RKO (cell line): ENCODE measurements around the gene GNA12.

ENCODE experiments used
- DNase-seq: peaks from one replicate; pipeline ENCODE4 v3.0.0-alpha.2; 2016; ENCODE audit warnings: low spot score

The GNA12 gene

DNA sequence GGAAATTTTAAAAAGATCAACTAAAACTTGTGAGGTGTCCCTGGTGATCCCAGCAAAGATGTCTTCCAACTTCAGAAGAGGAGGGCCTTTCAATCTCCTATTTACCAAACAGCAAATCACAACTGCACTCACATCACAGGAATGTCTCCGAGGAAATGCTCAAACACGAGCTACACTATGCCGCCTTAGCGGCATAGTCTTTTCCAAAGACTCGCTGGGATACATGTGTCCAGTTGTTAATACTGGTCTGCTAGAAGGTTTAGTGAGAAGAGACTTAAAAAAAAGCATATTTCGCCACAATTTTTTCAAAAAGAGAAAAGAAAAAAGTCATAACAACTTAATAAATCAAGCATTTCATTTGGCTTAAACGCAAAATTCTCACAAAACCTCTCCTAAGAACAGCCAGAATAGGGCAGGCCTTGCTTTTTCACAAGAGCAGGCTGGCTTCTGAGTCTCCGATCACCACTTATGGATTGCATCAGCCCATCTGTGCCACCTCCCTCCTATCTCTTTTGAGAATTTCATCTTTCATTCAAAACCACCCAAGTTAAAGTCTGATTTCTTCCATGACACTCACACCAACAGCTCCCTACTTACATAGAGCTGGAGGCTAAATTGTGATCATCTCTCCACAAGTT is 66.1 kb downstream of the GNA12 start:
- DNase-seq = no peak

DNA sequence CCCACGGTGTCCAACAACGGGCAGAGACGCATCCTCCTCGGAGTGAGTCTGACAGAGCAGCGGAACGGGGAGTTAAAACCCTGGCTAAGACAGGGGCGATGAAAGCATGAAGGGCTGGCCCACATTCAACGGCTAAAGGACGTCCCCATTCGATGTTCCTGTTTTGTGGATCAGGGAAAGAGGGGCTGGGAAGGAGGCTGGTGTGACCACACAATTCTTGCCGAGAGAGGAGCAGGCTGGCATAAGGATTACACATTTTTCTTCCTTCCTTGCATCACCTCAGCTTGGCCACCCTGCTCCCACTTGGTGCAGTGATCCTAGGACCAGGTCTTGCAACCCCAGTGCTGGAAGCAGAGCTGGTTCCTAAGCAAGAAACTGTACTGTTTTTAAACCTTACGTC is 67.7 kb downstream of the GNA12 start:
- no peak for DNase-seq

DNA sequence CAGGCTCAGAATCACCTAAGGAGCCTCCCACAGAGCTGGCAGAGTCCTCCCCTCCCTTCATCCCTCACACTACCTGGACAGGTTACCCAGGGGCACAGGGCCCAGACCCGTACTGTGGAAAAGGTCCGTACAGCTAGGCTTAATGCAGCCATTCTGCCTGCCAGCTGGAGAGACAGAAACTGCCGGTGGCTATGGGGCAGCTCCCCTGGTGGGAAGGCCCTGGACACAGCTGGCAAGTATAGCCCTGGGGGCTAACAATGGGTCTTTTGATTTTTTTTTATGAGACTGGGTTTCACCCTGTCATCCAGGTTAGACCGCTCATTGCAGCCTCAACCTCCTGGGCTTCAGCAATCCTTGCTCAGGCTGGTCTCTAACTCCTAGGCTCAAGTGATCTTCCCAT is 68.3 kb downstream of the GNA12 start:
- no peak for DNase-seq

DNA sequence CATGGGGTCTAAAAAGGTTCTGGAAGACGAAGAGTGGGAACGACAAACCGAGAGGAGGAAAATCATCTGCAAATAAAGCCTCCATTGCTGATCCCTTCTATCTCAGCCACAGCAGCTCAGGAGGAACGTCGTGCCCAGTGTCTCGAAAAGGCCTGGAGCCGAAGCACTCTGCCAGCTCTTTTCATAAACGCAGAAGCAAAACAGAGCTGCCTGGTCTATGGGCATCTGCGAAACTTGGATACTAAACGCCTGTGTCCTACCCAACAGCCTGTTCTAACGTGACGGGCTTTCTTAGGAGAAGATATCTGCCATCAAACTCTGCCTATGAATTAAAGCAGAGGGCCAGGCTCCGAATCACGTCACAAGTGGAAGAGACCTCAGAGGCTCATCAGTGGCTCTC is 68.7 kb downstream of the GNA12 start:
- DNase-seq = no peak

DNA sequence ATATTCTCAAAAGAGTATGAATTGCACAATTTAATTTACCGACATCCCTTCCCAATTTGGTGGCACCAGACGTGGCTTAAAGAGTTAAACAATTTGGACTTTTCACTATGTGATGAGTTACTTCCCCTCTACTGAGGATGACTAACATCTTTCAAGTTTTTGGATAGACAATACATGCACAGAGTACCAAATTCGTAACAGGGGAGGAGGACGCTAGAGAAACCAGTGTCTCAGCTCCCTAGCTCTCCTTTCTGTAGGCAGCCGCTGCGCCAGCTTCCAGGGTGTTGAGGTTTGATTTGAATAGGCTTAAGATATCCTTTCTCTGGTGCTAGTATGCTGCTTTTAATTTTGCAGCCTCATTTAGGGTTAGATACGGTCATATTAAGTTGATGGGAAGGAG is 69.2 kb downstream of the GNA12 start:
- DNase-seq = no peak

DNA sequence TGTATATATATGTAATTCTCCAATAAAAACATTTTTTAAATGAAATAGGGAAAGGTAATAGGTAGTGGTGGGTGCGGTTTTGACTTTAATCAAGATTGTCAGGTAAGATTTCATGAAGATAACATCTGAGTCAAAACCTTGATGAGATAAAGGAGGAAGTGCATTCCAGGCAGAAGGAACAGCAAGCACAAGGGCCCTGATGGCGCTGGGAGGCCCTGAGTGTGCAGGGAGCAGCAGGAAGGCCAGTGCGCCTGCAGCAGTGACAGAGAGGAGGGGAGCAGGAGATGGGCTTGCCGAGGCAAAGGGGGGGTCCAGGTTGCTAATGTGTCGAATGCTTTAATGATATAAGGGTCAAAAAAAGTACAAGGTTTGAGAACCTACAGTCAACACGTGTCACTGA is 69.8 kb downstream of the GNA12 start:
- no peak for DNase-seq

DNA sequence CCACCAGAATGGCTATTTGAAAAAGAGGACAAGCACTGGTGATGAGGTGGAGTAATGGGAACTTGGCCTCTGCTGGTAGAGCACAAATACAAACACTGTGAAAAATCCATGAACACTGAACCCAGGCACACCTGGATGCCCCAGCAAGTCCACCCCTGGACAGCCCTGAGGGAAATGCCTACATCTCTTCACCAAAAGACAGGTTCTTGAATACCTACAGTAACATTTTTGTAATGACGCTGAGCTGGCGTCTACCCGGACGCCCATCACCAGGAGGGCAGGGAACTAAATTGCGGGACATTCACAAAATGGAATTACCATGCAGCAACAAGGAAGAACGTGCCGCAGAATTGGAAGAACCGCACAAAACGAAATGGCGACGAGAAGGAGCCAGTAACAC is 70.5 kb downstream of the GNA12 start:
- no peak for DNase-seq

DNA sequence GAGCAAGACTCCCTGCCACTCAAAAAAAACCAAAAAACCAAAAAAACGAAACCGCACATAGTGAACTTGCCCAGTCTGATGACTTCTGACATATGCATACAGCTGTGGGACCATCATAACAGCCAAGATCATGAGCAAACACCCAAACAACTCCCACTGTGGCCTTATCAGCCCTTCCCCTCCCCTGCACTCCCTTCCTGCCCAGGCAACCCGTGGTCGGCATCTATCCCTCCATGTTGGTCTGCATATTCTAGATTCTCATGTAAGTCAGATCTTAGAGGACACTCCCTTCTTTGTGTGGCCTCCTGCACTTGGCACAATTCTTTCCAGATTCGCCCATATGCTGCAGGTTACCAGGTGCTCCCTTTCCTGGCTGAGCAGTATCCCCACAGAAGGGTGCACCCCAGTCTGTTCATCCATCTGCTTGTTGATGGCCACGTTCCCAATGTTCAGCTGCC is 72.8 kb downstream of the GNA12 start:
- no peak for DNase-seq

DNA sequence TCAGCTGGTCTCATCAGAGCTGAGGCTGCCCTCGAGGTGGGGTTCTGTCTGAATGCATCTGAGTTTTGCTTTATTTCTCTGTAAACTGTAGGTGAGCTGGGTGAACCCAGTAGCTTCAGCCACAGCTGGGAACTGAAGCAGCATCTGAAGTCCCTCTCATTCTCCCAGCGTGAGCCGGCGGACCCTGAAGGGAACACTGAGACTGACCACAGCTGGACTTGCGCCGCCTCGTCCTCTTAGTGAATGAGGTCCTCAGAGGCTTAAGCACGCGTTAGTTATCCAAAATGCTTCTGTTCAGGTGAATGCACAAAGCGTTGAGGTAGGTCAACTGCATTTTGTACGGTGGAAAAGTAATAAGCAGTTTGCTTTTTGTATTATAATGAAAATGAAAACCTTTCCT is 79.5 kb downstream of the GNA12 start:
- DNase-seq = no peak

DNA sequence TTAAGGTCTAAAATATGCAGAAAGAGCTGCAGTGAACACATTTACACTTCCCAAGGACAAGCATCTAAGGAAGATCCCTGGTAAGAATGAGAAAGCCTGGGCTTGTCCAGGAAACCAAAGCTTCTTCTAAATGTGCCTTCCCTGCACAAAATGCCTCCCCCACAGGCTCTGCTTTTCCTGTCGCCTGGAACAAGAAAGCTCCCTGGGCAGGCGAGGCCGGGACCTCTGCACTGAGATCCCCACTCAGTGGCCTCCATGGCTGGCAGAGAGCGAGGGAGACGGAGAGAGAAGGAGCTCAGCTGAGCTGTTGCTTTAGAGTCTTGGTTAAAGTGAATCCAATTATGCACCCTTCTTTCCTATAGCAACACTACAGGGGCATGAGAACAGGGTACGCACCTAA is 80.5 kb downstream of the GNA12 start:
- DNase-seq = no peak

DNA sequence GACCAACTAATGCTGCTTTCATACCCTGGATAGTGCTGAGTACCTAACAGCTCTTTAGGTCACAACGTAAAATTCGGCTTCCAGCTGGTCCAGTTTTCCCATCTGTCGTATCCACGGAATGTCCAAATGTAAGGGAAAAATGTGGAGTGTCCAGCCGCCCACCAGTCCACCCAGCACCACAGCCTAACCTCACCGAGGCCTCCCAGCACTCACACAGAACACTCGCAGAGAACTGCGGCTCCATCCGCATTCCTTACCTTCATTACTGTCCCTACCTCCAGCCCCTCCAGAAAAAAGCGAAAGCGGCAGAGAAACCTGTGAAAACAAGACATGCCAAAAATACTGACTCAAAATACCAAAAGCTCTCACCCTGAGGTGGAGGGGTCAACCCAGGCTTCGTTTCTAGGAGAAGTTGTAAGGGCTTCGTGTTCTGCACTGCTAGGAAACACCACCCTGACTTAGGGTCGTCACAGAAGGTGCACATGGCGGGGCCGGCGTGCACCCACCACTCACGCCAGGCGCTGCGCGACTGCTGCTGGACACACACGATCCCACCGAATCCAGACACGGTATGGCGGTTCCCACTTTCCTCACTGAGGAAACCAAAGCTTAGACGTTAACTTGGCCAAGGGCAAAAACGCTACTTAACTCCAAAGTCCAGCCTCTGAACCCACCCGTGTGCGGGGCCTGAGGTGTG is 82.2 kb downstream of the GNA12 start:
- DNase-seq = no peak

DNA sequence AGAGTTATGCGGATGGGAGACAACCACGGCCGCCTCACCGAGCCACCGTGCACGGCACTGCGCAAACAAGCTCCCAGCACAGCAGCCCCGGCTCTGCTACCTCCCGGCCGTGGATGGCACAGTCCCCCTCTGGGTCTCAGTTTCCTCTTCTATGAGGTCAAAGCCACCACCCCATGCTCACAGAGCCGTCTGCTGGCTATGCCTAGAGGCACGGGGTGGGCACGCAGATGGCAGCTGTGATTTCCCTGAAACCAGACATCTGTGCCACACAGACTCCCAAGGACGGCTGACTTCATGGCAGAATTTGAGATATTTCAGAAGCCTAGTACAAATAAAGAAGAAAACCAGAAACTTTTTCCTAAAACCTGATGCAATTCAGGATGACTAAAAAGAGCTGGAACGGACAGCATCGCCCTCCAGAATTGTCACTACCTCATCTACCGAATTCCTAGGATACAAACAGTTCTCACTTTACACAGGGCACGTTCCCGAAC is 82.9 kb downstream of the GNA12 start:
- DNase-seq = no peak

DNA sequence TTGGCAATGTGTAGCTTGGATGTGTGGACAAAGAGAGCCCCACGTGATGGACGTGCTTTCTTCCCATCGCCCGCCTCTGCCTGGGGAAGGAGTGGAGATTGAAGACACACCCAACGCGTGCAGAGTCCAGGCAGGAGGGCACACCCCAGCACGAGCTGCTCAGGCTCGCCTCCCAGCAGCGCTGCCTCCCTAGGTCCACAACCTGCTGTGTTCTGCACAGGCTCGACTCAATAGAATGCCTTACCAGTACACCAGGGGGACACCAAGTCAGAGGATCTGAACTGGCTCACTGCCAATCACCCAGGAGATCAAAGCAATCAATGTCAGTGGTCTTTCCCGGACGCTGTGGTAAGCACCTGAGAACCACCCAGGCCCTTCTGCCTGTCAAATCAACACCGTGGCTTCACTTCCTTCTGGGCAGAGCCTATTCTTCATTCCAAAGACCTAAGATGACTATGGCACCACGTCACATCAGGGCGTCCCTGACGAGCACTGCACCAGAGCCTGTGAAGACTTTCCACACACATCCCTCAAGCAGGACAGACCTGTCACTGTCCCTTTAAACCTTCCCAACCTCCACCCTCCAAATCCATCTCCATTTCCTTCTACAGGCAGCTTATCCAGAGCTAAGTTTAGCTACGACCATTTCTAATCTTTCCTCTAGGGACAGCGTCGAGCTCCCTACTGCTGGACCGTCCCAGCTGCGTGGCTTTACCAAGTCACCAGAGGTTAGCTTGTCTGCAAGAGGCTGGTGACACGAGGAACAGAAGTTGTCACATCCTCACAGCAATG is 83.8 kb downstream of the GNA12 start:
- peak; percentile 70 for DNase-seq

DNA sequence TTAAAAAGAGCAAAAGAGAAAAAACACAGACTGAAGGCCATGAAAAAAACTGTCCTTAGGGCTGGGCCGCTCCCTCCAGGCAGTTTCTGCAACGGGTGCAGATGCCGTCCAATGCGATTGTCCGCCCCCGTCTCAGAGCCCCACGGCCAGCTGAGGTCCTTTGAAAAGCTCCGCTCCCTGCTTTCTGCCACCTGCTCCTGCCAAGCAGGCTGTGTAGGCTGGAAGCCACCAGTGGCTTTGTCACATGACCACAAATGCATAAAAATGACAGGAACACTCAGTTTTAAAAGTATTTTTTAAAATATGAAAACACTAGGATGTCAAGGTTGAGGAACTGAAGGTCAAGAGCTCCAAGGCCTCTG is 84.4 kb downstream of the GNA12 start:
- no peak for DNase-seq

DNA sequence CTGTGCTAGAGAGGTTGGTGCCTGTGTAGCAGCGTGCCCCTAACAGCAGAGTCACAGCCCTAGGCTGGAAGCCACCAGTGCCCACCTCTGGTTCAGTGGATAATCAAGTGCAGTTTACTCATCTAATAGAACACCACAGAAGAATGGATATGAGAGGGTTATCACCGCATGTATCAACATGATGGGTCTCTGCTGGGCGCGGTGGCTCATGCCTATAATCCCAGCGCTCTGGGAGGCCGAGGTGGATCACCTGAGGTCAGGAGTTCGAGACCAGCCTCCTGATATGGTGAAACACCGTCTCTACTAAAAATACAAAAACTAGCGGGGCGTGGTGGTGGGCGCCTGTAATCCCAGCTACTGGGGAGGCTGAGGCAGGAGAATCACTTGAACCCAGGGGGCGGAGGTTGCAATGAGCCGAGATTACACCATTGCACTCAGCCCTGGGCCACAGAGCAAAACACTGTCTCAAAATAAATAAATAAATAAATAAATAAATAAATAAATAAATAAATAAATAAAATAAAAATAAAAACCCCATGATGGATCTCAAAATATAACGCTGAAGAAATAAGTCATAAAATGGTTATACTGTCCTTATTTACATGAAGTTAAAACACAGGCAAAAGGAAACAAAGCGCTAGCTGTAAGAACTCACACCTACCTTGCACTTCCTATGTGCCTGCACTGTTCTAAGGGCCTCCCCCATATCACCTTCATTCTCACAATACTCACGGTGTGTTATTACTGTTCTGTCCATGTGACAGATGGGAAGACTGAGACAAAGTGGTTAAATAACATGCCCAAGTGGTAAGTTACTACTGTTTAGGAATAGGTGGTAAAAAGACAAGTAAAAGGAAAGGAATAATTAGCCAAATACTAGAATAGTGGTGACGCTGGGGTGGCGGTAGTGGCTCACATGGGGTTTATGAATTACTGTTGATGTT is 85.2 kb downstream of the GNA12 start:
- no peak for DNase-seq

DNA sequence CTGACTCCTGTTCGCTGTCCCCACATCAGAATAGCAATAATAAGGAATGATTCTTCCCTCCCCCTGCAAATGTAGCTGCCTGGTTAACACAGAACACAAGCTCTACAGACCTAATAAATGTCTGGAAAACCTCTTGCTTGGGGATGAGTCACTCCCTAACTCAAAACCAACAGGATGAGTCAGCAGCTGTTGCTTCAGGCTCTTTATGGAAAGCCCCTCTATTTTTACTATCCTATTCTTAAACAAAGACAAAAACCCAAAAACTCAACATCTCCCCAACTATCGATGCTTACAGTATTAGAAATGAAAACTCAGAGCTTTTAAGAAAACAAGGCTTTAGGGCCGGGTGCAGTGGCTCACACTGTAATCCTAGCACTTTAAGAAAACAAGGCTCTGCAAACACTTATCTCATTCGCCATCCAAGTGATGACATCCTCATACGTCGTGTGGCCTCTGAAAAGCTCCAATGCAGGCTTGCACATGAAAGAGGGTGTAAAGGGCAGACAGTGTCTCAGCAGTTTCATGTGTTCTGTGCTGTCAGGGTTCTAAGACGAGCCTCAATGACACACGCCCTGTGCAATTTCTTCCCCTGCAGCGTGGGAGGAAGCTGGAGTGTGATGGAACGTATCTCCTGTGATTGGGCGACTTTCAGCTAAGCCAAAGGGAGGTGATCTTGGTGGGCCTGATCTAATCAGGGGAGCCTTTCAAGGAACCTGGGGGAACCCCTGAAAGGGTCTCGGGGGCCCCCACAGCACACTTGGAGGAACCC is 86.0 kb downstream of the GNA12 start:
- DNase-seq = peak; percentile 91

DNA sequence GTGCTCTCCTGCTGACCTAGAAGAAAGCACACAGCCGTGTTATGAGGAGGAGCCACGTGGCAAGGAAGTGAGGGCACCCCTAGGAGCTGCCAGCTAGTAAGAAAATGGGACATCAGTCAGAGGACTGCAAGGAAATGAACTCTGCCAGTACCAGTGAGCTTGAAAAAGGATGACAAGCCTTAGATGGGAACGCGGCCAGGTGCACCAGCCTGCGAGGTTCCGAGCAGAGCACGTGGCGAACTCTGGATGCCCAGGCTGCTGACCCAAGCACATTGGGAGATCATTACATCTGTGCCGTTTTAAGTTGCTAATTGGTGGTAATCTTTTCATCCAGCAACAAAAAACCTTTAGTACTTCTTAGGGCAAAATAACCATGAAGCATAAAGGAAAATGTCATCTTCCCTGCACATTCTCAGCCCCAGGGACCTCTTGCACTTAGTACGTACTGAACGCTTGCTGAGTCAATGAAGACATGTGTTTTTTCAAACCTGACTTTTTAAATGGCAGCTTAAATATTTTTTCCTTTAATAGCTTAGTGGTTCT is 86.7 kb downstream of the GNA12 start:
- peak; percentile 23 for DNase-seq

DNA sequence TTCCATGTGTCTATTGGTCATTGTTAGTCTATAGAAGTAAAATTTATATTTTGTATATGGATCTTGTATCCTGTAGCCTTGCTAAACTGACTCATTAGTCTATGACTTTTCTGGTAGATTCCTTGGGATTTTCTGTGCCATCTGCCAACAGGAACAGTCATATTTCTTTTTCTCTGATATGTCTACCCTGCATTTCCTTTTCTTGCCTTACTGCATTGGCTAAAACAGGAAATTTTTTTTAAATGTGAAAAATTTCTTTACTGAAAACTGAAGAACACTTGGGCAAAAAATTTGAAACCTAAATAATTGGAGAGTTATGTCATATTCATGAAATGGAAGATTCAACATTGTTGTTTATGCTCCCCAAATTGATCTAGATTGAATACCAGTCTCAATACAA is 88.6 kb downstream of the GNA12 start:
- DNase-seq = no peak

DNA sequence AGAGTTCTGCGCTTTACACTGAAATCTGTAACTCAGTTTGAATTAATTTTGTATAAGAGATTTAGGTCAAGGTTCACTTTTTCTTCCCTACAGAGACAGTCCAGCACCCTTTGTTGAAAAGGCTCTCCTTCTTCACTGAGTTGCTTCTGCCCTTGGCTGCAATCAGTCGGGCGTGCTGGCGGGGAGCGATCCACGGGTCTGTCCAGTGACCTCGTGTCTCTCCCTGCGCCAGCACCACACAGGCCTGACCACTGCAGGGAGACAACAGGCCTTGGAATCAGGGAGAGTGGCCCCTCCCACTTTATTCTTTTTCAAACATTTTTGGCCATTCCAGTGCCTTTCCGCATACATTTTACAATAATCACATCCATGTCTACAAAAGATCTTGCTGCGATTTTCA is 89.2 kb downstream of the GNA12 start:
- no peak for DNase-seq

DNA sequence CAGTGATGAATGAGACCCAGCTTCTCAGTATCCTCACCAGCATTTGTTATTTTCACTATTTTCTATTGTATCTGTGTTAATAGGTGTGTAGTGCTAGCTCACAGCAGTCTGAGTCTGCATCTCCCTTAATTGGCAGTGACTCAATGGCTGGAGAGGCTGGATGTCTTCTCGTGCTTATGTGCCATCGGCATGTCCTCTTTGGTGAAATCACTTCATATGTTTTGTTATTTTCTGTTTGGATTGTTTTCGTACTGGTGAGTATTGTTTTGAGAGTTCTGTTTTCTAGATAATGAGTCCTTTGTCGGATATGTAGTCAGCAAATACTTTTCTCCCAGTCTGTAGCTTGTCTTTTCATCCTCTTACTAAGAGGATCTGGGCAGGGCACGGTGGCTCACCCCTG is 90.0 kb downstream of the GNA12 start:
- no peak for DNase-seq

DNA sequence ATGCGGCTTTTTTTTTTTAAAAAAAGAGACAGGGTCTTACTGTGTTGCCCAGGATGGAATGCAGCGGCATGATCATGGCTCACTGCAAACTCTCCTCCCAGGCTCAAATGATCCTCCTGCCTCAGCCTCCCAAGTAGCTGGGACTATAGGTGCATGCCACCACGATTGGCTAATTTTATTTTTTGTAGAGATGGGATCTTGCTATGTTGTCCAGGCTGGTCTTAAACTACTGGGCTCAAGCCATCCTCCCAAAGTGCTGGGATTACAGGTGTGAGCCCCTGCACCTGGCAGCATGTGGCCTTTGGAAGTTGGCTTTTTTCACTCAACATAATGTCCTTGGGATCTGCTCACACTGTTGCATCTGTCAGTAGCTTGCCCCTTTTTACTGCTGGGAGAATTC is 91.0 kb downstream of the GNA12 start:
- DNase-seq = no peak
